ENCODE results near the gene MYRFL.
"Not testable (repeated sequence)": the region's sequence is repeated elsewhere in the genome, so short reads cannot be mapped to it uniquely, and the experiment has no call there.

Gene MYRFL

DNA sequence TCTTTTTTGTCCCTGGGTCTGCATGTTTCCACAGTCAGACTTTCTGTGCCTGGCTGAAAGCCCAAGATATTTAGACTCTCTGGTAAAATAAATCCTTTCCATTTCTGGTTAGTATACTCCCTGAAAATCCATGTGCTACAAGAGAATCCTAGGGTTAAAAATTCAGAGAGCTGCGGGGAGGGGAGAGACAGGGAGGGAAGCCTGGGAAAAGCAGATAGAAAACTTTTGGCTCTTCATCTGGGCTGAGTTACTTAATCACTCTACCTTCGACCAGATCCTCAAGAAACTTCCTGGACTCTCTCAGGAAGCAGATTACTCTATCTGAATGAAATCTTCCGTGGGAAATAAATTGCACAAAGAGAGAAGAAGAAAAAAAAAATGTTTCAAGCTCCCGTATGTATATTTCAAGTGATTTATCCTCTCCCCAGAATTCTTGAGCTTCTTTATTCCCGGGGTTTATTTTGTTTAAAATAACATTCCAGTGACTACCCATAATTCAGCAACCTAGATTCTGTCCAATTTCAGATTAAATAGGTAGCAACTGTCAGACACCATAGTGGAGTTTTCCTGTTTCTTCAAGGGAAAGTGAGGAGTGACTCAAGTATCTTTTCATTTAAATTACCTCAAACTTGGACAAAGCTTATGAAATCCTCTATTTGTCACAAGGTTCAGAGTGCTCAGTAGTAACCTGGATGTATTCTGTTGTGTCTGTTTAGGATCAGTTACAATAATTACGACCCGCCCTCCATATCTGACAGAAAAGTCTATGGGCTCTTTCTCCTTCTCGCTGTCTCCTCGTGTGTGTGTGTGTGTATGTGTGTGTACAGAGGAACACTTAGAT, 163.7 kb downstream of the MYRFL start:
- no peak for DNase-seq

DNA sequence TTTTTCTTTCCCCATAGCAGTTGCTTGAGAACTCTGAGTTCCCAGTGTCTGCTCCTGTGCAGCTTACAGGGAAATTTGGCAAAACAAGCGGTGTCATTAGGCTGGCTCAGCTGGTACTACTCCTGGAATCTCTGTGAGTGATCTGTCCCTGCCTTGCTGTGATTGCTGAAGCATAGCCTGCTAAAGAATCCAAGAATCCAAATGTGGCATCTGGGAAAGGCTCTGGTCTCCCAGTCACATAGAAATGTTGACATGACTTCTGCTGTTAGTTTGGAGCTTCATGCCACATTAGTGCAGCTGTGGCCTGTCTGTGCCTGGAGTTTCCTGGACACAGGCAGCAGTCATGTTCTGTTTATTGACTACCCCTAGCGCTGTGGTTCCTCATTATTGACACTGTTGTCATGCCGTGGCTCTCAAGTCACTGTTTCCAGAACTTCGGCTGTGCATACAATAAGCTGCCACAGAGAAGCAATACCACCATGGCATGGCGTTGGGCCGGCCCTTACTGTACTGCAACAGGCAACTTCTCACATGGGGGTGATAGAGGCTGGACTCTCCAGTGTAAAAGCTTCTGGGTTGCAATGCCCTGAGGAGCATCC, 166.8 kb downstream of the MYRFL start:
- no peak for DNase-seq

DNA sequence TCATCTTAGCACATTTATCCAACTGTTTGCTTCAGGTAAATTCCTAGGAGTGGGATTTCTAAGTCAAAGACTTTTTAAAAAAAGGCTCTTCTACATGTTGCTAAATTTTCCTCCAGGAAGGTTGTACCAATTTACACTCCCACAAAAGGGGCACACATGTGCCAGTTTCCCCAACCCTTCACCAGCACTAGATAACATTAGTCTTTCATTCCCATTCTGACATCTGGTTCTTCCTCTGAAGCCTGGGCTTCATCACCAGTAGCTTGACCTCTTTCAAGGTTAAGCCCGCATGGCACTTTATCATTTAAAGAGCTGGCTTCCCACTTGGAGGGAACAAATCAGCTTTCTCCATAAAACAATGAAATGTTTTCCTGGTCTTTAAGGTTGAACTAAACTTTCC, 168.4 kb downstream of the MYRFL start:
- DNase-seq: no peak

DNA sequence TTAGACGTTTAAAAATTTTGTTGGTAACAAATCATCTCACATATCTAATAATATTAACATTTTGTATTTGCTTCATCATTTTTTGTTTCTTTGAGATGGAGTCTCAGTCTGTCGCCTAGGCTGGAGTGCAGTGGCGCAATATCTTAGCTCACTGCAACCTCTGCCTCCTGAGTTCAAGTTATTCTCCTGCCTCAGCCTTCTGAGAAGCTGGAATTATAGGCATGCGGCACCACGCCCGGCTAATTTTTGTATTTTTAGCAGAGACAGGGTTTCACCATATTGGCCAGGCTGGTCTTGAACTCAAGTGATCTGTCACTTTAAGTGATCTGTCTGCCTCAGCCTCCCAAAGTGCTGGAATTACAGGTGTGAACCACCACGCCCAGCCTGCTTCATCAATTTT, 169.1 kb downstream of the MYRFL start:
- not testable (repeated sequence) for DNase-seq

DNA sequence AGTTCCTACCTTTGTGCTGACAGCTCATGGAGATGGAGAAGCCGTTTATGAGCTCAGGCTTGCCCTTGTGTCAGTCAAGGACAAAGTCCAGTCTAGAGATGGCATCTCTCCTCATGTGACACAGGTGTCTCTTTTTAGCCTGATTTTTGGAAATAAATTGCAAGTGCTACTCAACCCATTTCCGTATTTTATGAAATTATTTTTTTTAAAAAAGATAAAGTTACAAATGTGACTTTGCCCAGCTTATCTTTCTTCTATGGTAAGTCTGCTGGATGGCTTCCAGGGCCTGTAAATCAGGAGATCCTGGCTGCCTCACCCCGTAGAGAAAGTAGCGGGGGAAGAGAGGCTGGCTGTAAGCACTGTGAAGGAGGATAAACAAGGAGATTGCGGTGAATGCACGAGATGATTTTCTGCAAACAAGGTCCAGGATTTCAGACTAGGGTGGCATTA, 169.7 kb downstream of the MYRFL start:
- DNase-seq: no peak

DNA sequence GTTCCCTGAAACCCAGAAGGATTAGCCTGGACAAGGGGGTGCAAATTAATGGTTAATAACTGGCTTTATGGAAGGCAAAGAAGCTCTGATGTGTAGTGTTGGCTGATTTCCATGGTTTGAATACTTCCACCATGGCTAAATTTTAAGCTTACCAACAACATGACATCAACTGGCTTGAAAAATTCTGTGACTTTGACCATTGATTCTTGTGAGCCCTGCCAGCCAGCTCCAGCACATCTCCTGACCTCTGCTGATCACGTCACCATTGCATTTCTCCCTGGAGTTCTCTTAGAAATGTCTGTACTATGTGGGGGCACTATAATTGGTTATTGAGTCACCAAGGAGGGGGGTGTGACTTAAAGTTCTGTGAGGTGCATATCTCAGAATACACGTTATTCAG, 171.2 kb downstream of the MYRFL start:
- no peak for DNase-seq

DNA sequence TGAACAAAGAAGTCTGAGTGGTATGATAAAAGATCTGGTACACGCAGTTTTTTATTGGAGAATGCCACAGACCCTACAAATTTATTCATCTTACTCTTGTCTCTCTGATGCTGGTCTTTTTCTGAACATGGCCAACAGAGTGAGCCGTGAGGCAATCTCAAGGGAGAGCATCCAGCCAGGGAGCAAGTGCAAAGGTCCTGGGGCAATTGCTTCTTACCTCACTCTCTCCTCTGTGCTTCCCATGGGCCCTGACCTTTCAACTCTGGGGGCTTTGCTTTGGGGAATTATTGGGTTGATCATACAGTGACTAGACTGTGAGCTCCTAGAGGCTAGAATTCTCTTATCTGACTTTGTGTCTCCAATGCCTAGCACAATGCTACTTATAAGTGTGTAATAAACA, 171.7 kb downstream of the MYRFL start:
- no peak for DNase-seq

DNA sequence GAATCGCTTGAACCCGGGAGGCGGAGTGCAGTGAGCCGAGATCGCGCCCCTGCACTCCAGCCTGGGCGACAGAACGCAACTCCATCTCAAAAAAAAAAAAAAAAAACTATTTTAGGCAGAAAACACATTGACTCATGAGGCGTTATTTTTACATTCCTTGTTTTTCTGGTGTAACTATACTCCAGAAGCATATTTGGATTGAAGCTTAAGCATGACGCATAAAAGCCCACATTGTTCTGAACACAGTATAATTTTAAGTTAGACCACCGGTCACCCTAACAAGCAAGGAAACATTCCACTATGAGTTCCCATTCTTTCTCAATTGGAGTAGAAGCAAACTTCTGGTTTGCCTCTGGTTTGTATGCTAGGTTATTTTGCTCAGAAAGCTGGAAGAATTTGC, 173.0 kb downstream of the MYRFL start:
- DNase-seq: no peak

DNA sequence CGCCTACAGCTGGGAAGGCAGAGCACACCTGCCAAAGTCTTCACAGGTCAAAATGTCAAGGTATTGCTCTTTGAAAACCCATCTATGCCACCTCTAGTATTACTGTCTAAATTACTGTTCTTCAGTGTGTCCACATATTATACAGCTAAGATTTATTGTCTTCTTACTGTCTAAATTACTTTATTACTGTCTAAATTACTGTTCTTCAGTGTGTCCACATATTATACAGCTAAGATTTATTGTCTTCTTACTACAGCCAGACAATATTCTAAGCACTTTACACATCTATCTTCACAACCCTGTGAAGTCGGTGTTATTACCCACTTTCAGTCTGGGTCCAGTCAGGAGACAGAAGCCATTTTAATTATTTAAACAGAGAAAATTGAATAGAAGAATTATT, 173.9 kb downstream of the MYRFL start:
- DNase-seq: no peak

DNA sequence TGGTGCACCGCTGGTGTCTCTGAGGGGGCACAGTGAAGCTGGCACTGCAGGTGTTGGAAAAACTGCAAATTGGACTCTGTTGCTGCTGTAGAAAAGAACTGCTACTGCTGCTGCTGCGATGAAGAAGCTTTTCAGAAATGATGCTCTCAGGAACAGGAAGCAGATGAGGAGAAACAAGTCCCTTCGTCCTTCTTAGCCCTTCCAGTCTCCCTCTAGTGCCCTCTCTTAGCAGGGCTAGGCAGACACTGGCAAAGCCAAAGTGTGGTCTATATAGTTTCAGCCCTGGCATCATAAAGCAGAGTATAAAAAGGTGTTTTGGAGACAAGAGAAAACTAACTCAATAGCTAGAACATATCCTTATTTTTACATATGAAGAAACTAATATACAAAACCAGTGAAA, 174.5 kb downstream of the MYRFL start:
- DNase-seq: no peak

DNA sequence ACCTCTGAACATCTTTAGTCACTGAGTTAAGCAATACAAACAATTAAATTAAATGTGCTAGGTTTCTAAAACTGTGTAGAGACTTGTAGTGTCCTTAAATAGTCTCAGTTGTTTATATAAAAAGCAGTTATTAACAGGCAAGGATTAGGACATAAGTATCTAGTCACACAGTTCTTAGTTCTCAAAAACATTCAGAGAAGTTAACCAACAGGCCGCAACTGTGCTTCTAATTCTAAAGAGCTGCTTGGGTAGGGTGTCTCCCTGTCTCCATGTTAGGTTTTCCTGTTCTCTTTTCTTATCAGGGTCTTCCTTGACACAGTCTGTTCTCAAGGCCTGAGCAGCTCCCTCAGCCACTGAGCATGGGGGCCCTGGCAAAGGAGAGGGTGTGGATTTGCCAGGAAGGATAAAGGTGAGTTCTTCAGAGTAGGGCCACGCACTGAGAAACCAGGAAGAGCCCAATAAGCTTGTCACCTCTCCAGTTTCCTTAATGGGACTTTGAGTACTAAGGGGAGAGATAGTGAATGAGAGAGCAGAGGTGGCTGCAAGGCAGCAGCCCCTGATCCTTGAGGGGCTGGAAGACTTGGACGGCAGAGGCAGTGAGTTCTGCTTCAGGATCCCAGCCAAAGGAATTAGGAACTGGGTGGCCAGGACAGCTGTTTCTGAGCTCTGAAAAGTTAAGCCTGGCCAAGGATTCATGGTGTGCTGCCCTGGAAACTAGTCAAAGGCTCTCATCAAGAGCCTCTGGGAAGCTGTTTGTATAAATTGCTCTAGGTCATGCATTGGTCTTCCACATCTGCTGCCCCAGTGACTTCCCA, 177.3 kb downstream of the MYRFL start:
- no peak for DNase-seq

DNA sequence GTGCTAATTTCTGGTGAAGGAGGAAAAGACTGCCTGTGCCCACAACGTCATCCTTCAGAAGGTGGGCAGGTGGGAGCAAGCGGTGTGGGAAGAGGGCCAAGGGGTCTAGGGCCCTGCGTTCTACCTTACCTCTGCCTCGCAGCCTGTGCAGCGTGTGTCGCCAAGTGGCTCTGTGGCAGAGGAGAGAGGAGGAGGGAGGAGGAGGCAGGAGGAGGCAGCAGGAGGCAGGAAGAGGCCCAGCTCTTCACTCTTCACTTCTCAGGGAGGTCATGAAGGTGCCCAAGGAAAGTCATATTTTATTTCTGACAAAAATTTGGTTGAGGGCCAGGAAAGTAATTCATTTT, 177.9 kb downstream of the MYRFL start:
- DNase-seq: no peak

DNA sequence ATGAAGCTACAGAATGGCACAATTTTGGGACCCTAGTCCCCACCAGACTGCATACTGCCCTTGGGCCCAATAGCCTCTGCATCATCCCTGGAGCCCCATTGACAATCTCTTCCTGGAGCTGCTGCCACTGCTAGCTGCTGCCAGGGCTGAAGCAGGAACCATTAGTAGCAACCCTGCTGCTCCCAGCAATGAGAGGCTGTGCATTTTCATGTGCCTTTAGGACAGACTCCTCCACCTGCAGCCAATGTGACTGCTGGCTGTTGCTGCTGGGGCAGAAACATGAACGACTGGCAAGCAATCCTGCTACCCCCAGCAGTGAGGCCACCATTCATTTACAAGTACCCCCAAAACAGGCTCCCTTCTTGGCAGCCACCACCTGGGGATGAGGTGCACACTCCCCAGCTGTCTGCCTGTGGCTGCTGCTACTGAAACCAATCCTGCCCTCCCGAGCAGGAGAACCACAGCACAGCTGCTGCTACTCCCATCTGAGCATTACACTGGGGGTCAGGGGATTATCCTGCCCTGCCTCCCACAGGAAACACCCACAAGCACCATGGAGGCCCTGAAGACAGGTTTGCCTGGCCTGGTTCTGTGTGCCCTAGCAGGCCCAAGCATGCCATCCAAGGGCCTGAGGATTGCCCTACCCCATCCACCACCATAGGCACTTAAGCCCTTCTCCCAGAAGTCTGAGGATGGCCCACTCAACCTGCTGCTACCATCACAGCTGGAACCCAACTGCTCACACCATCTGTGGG, 181.0 kb downstream of the MYRFL start:
- no peak for DNase-seq

DNA sequence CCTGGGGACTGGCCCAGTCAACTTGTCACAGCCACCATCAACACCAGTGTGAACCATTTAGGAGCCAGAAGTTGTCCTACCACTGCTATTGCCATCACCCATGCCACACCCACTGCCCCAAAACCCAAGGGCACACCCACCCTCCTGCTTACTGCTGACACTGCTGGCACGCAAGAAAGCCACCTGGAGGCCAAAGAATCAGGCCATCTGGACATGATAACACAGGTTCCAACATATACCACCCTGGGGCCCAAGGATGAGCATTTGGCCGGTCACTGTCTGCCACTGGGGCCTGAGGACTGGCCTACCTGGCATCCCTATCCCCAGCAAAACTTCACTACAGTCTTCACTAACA, 181.6 kb downstream of the MYRFL start:
- DNase-seq: no peak

DNA sequence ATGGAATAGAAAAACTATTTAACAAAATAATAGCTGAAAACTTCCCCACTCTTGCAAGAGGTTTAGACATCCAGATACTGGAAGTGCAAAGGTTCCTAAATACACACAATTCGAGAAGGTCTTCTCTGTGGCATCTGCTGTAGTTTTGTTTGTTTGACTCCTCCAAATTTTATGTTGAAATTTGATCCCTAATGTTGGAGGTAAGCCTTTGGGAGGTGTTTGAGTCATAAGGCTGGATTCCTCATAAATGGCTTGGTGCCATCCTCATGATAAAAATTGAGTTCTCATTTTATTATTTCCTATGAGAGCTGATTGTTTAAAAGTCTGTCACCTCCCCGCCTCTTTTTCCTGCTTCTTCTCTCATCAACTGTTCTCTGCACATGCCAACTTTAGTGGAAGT, 182.7 kb downstream of the MYRFL start:
- DNase-seq: no peak
